Peyer's patch (tissue), 4 donors: ENCODE data around the gene WHRN. TPM values are rescaled to one million over a fixed set of nuclear protein-coding genes. Genes with fewer than 3 reads are reported as not detected.

Source experiments
- DNase-seq, 3 donors: peaks; one replicate each; pipeline ENCODE4 v3.0.0-alpha.2; 2017 to 2019
- H3K27ac ChIP-seq, 4 donors: fragments of 200-600 bp; sonication (generic); one replicate each; pipeline ENCODE4 v1.5.1; 2016 to 2019
- H3K27me3 ChIP-seq, 2 donors: fragments of 200-600 bp; sonication (generic); one replicate each; pipeline ENCODE4 v1.5.1; 2019
- H3K36me3 ChIP-seq, 3 donors: fragments of 200-600 bp; sonication (generic); one replicate each; pipeline ENCODE4 v1.5.1; 2016 to 2019
- H3K4me1 ChIP-seq, 4 donors: fragments of 200-600 bp; sonication (generic); one replicate each; pipeline ENCODE4 v1.5.1; 2016 to 2019
- H3K4me3 ChIP-seq, 4 donors: fragments of 200-600 bp; sonication (generic); 1 replicate in 3 of 4; 2 replicates in 1 of 4; pipeline ENCODE4 v1.5.1; 2016 to 2019; ENCODE audit warnings: mild to moderate bottlenecking in 1 of 4
- H3K9me3 ChIP-seq, 4 donors: fragments of 200-600 bp; sonication (generic); one replicate each; pipeline ENCODE4 v1.5.1; 2016 to 2019; ENCODE audit warnings: mild to moderate bottlenecking in 1 of 4
- CTCF ChIP-seq, 6 experiments: fragments of 450-650 bp in 4 of 6; fragments of 200-600 bp in 2 of 6; sonication (generic) in 1 of 6; IDR thresholded peaks; one replicate each; pipeline ENCODE4 v1.5.1; 2017 to 2019; ENCODE audit warnings: antibody characterized with exemption in 6 of 6, mild to moderate bottlenecking in 3 of 6, moderate library complexity in 1 of 6
- POLR2A ChIP-seq, 2 donors: fragments of 450-650 bp; IDR thresholded peaks; one replicate each; pipeline ENCODE4 v1.5.1; 2017; ENCODE audit warnings: antibody characterized with exemption in 2 of 2, mild to moderate bottlenecking in 2 of 2, moderate library complexity in 2 of 2
- total RNA-seq, 4 donors: library from RNA; depleted of rRNA; stranded (reverse); fragments of >200 nt; gene quantifications; one replicate each; pipeline ENCODE4 v1.1.0, GENCODE V29; 2016

WHRN gene
- total RNA-seq, 4 donors from 2014 or later, result 10.7 to 35.5 (median 15.3) TPM

- H3K9me3 ChIP-seq, result no peaks in the 10 kb centered on the region
- TF ChIP-seq POLR2A (IDR thresholded peaks at IDR 0.05), result no peak
- TF ChIP-seq CTCF (IDR thresholded peaks at IDR 0.05), result no peak
- no peaks in the 10 kb centered on the region for H3K36me3 ChIP-seq
- no peak overlapping the region for H3K4me3 ChIP-seq
- H3K4me1 ChIP-seq, result no peaks in the 10 kb centered on the region
- peak overlapping the region in 3 of 4 donors; percentile 57 to 80 (median 76) for H3K27ac ChIP-seq
- H3K27me3 ChIP-seq, result no peaks in the 10 kb centered on the region
- DNase-seq, result peak in 2 of 3 donors; percentile 61 to 70
Observed at GRCh38 chr9:114513055-114513958, 8.0 kb upstream of the WHRN start.

GRCh38 chr9:114511978-114512874 is 7.0 kb upstream of the WHRN start:
- TF ChIP-seq POLR2A (IDR thresholded peaks at IDR 0.05) (no peak), CTCF (IDR thresholded peaks at IDR 0.05) (peak in 1 of 6 experiments; percentile 3)

GRCh38 chr9:114507726-114508125 is 2.5 kb upstream of the WHRN start:
- Histone ChIP-seq H3K27ac (no peak overlapping the region), H3K27me3 (no peaks in the 10 kb centered on the region), H3K4me3 (no peak overlapping the region), H3K4me1 (peaks cover 3 to 14% (median 5%) of the 10 kb centered on the region in 4 donors), H3K9me3 (no peaks in the 10 kb centered on the region), H3K36me3 (no peaks in the 10 kb centered on the region)
- DNase-seq, result no peak
- no peak for TF ChIP-seq POLR2A (IDR thresholded peaks at IDR 0.05)
- peak in 4 of 6 experiments; percentile 28 to 52 (median 50) for TF ChIP-seq CTCF (IDR thresholded peaks at IDR 0.05)

More at GRCh38 chr9:114511978-114512874, 7.0 kb upstream of the WHRN start:
- DNase-seq, result peak in 2 of 3 donors; percentile 65 to 70
- no peaks in the 10 kb centered on the region for H3K4me1 ChIP-seq
- H3K4me3 ChIP-seq, result no peak overlapping the region
- peak overlapping the region in 3 of 4 donors; percentile 57 to 80 (median 76) for H3K27ac ChIP-seq
- H3K36me3 ChIP-seq, result no peaks in the 10 kb centered on the region
- no peaks in the 10 kb centered on the region for H3K9me3 ChIP-seq
- no peaks in the 10 kb centered on the region for H3K27me3 ChIP-seq

- no peak for DNase-seq
- Histone ChIP-seq H3K4me1 (peaks cover 3 to 16% (median 5%) of the 10 kb centered on the region in 4 donors), H3K36me3 (no peaks in the 10 kb centered on the region), H3K9me3 (no peaks in the 10 kb centered on the region), H3K27ac (peak overlapping the region in 2 of 4 donors; percentile 70 to 73), H3K27me3 (no peaks in the 10 kb centered on the region), H3K4me3 (peak overlapping the region; percentile 55 to 84 (median 73))
- TF ChIP-seq POLR2A (IDR thresholded peaks at IDR 0.05) (no peak), CTCF (IDR thresholded peaks at IDR 0.05) (no peak)
Observed at GRCh38 chr9:114506082-114506390, 763 bp upstream of the WHRN start.

GRCh38 chr9:114504341-114505186 is 709 bp downstream of the WHRN start:
- Histone ChIP-seq H3K27me3 (no peaks in the 10 kb centered on the region), H3K9me3 (no peaks in the 10 kb centered on the region), H3K27ac (peak overlapping the region; percentile 67 to 74 (median 72)), H3K36me3 (no peaks in the 10 kb centered on the region), H3K4me3 (peak overlapping the region; percentile 55 to 84 (median 73)), H3K4me1 (peaks cover 3 to 16% (median 5%) of the 10 kb centered on the region in 4 donors)
- peak; percentile 23 to 78 (median 64) for DNase-seq
- TF ChIP-seq POLR2A (IDR thresholded peaks at IDR 0.05) (no peak), CTCF (IDR thresholded peaks at IDR 0.05) (peak in 4 of 6 experiments; percentile 42 to 72 (median 48))
